ENCODE data around the gene RGS8.

RGS8 gene

DNA sequence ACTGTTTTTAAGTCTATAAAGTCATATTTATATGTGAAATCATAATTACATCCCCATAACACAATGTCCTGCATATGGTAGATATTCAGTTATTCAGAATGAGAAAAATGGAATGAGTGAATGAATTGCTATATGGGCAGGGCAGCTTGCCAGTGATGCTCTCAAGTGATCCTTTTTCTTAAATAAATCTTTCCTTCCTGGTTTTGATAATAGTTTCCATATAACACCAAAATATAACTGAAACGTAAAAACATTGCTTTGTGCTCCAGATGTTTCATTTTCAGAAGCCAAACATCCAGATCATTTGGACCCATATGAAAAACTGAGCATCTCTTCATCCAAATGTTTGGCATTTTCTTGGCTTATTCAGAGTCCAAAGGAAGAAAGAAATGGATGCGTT, 30.2 kb upstream of the RGS8 start:
- H3K36me3 ChIP-seq (ENCODE audit: insufficient read depth, low read length): no peaks in the 10 kb centered on the region
- H3K27me3 ChIP-seq (ENCODE audit: insufficient read depth, low read length, poor library complexity, severe bottlenecking): no peaks in the 10 kb centered on the region
- H2AFZ ChIP-seq (ENCODE audit: low read length): no peak overlapping the region
- H3K4me3 ChIP-seq (ENCODE audit: low read length, poor library complexity, severe bottlenecking): no peak overlapping the region
- no peaks in the 10 kb centered on the region for H3K79me2 ChIP-seq (ENCODE audit: insufficient read depth, low read length)
- H3K9me2 ChIP-seq (replicated peaks; ENCODE audit: low read depth, low read length): no peaks in the 10 kb centered on the region
- H3K9ac ChIP-seq (ENCODE audit: low read depth, low read length, poor library complexity, severe bottlenecking): no peak overlapping the region
- H3K4me2 ChIP-seq (ENCODE audit: low read depth, low read length, poor library complexity, severe bottlenecking): no peak overlapping the region
- H3K4me1 ChIP-seq (ENCODE audit: insufficient read depth, low read length, poor library complexity, severe bottlenecking): peaks cover 26% of the 10 kb centered on the region
- no peaks in the 10 kb centered on the region for H3K9me3 ChIP-seq (ENCODE audit: insufficient read depth, low read depth, low read length)
- no peaks in the 10 kb centered on the region for H4K20me1 ChIP-seq (ENCODE audit: insufficient read depth, low read length, poor library complexity, severe bottlenecking)
- TF ChIP-seq, protein P1, sequence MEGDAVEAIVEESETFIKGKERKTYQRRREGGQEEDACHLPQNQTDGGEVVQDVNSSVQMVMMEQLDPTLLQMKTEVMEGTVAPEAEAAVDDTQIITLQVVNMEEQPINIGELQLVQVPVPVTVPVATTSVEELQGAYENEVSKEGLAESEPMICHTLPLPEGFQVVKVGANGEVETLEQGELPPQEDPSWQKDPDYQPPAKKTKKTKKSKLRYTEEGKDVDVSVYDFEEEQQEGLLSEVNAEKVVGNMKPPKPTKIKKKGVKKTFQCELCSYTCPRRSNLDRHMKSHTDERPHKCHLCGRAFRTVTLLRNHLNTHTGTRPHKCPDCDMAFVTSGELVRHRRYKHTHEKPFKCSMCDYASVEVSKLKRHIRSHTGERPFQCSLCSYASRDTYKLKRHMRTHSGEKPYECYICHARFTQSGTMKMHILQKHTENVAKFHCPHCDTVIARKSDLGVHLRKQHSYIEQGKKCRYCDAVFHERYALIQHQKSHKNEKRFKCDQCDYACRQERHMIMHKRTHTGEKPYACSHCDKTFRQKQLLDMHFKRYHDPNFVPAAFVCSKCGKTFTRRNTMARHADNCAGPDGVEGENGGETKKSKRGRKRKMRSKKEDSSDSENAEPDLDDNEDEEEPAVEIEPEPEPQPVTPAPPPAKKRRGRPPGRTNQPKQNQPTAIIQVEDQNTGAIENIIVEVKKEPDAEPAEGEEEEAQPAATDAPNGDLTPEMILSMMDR (conservative IDR thresholded peaks at IDR 0.05; ENCODE audit: low read length): no peak
- no peak for TF ChIP-seq EZH2phosphoT487 (IDR thresholded peaks at IDR 0.05; ENCODE audit: borderline replicate concordance)
- H3F3A ChIP-seq (ENCODE audit: low read depth): peaks cover 4% of the 10 kb centered on the region; the same call in 1 of the 2 replicates

DNA sequence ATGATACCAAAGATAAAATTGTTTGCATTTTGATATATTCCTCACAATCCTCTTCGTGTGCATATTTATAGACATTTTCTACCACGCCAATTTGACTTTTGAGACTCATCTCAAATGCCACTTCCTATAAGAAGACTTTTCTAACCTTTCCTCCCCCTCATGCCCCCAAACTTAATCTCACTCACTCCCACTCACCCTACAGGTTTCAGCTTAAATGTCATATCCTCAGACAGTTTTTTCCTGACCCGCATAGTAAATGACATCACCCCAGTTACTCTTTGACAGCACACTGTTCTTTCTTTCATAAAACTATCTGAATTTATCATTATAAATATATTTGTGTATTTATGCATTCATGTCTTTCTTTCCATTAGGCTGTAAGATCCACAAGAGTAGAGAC, 29.6 kb upstream of the RGS8 start:
- Histone ChIP-seq H3K9ac (ENCODE audit: low read depth, low read length, poor library complexity, severe bottlenecking) (no peak overlapping the region), H3K36me3 (ENCODE audit: insufficient read depth, low read length) (no peaks in the 10 kb centered on the region), H3K79me2 (ENCODE audit: insufficient read depth, low read length) (no peaks in the 10 kb centered on the region), H3K27me3 (ENCODE audit: insufficient read depth, low read length, poor library complexity, severe bottlenecking) (no peaks in the 10 kb centered on the region), H3K4me2 (ENCODE audit: low read depth, low read length, poor library complexity, severe bottlenecking) (no peak overlapping the region), H4K20me1 (ENCODE audit: insufficient read depth, low read length, poor library complexity, severe bottlenecking) (no peaks in the 10 kb centered on the region), H3K9me3 (ENCODE audit: insufficient read depth, low read depth, low read length) (no peaks in the 10 kb centered on the region), H3K4me1 (ENCODE audit: insufficient read depth, low read length, poor library complexity, severe bottlenecking) (peaks cover 32% of the 10 kb centered on the region), H3K4me3 (ENCODE audit: low read length, poor library complexity, severe bottlenecking) (no peak overlapping the region), H2AFZ (ENCODE audit: low read length) (no peak overlapping the region), H3F3A (ENCODE audit: low read depth) (peaks cover 4% of the 10 kb centered on the region; the same call in 1 of the 2 replicates), H3K9me2 (replicated peaks; ENCODE audit: low read depth, low read length) (no peaks in the 10 kb centered on the region)
- TF ChIP-seq, protein P1 (conservative IDR thresholded peaks at IDR 0.05; ENCODE audit: low read length): no peak

DNA sequence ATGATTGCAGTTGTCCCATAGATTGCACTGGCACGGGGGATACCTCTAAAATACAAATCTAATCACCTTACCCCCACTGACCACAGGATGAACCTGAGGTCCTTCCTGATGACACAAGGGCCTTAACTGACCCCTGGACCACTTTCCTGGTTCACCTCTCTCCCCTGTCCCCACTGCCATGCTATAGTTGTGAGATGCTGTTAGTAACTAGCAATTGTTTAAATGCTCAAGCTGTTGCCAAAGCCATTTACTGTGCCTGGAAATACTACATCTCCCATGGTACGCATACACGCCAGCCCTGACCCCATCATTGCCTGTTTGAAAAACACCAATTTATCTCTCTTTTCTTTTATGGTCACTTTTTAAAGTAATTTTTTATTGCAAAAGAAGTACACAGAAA, 29.1 kb upstream of the RGS8 start:
- no peaks in the 10 kb centered on the region for H4K20me1 ChIP-seq (ENCODE audit: insufficient read depth, low read length, poor library complexity, severe bottlenecking)
- H3K9me2 ChIP-seq (replicated peaks; ENCODE audit: low read depth, low read length): no peaks in the 10 kb centered on the region
- H3K4me3 ChIP-seq (ENCODE audit: low read length, poor library complexity, severe bottlenecking): no peak overlapping the region
- no peaks in the 10 kb centered on the region for H3K9me3 ChIP-seq (ENCODE audit: insufficient read depth, low read depth, low read length)
- H3K79me2 ChIP-seq (ENCODE audit: insufficient read depth, low read length): no peaks in the 10 kb centered on the region
- no peaks in the 10 kb centered on the region for H3K27me3 ChIP-seq (ENCODE audit: insufficient read depth, low read length, poor library complexity, severe bottlenecking)
- H3K4me1 ChIP-seq (ENCODE audit: insufficient read depth, low read length, poor library complexity, severe bottlenecking): peaks cover 32% of the 10 kb centered on the region
- no peaks in the 10 kb centered on the region for H3K36me3 ChIP-seq (ENCODE audit: insufficient read depth, low read length)
- H3K4me2 ChIP-seq (ENCODE audit: low read depth, low read length, poor library complexity, severe bottlenecking): no peak overlapping the region
- no peak overlapping the region for H3K9ac ChIP-seq (ENCODE audit: low read depth, low read length, poor library complexity, severe bottlenecking)
- no peak overlapping the region for H2AFZ ChIP-seq (ENCODE audit: low read length)
- H3F3A ChIP-seq (ENCODE audit: low read depth): peaks cover 4% of the 10 kb centered on the region; the same call in 1 of the 2 replicates
- TF ChIP-seq, protein P1 (conservative IDR thresholded peaks at IDR 0.05; ENCODE audit: low read length): no peak
- TF ChIP-seq EZH2phosphoT487 (IDR thresholded peaks at IDR 0.05; ENCODE audit: borderline replicate concordance): no peak

All from Loucy (cell line).